ENCODE measurements around the gene CDH5. TPM values are rescaled to one million over a fixed set of nuclear protein-coding genes. Genes with fewer than 3 reads are reported as not detected.
A peak's percentile ranks its signal among the peaks of the same experiment; 100 is the strongest.

Gene CDH5
- total and polyA plus RNA-seq, 2 donors from 2014 or later, result 13.9 to 41.3 TPM

DNA sequence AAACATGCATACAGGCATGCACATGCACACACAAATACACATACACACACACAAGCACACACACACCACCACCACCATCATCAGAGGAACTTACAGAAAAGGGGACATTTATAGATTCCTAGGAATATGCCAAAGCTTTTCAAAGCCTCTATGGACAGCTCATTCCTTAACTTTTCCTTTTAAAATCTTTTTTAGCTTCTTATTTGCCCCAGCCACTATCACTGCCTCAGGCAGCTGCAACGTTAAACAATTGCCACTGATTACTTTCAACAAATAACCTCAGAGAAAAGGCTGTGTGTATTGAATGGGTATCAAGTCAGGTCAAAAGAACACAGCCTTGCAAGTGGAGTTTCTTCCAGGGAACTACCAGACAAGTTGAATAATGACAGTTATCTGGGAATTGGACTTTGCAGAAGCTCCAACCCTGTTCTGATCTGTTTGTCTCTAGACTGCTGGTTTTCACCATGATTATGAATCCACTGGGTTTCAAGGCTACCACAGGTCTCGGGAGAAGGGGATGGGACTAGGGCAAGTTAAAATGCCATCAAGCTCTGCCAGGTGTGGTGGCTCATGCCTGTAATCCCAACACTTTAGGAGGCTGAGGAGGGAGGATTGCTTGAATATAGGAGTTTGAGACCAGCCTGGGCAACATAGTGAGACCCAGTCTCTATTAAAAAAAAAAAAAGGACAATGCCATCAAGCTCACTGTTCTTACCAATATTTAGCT, 38.7 kb downstream of the CDH5 start:
- Histone ChIP-seq H3K9ac (ENCODE audit: low read length in 3 of 3) (no peak overlapping the region), H3K9me3 (ENCODE audit: control insufficient read depth in 2 of 3, insufficient read depth in 1 of 3, low read length in 3 of 3) (peaks cover 0 to 3% (median 0%) of the 10 kb centered on the region in 3 donors), H3K36me3 (ENCODE audit: control insufficient read depth in 2 of 3, insufficient read depth in 3 of 3, low read length in 3 of 3) (no peaks in the 10 kb centered on the region), H3K27me3 (ENCODE audit: control insufficient read depth, insufficient read depth, low read length) (no peaks in the 10 kb centered on the region), H3K4me3 (ENCODE audit: low read length in 3 of 3) (no peak overlapping the region), H3K27ac (ENCODE audit: low read depth in 2 of 2, low read length in 2 of 2) (no peak overlapping the region), H3K4me1 (ENCODE audit: control insufficient read depth in 2 of 3, insufficient read depth in 2 of 3, low read depth in 1 of 3, low read length in 3 of 3) (peaks cover 0 to 8% (median 0%) of the 10 kb centered on the region in 3 donors)
- FAIRE-seq (no peak), DNase-seq (no peak)
- intact Hi-C loops (cut with DNase I), result loop anchor here (10.0 kb wide), 1 partner anchor 200 kb away; the partner anchor contains the start of gene CMTM3
- TF ChIP-seq, protein P1, sequence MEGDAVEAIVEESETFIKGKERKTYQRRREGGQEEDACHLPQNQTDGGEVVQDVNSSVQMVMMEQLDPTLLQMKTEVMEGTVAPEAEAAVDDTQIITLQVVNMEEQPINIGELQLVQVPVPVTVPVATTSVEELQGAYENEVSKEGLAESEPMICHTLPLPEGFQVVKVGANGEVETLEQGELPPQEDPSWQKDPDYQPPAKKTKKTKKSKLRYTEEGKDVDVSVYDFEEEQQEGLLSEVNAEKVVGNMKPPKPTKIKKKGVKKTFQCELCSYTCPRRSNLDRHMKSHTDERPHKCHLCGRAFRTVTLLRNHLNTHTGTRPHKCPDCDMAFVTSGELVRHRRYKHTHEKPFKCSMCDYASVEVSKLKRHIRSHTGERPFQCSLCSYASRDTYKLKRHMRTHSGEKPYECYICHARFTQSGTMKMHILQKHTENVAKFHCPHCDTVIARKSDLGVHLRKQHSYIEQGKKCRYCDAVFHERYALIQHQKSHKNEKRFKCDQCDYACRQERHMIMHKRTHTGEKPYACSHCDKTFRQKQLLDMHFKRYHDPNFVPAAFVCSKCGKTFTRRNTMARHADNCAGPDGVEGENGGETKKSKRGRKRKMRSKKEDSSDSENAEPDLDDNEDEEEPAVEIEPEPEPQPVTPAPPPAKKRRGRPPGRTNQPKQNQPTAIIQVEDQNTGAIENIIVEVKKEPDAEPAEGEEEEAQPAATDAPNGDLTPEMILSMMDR (IDR thresholded peaks at IDR 0.05; ENCODE audit: borderline replicate concordance, extremely low read depth, insufficient read depth), result no peak

DNA sequence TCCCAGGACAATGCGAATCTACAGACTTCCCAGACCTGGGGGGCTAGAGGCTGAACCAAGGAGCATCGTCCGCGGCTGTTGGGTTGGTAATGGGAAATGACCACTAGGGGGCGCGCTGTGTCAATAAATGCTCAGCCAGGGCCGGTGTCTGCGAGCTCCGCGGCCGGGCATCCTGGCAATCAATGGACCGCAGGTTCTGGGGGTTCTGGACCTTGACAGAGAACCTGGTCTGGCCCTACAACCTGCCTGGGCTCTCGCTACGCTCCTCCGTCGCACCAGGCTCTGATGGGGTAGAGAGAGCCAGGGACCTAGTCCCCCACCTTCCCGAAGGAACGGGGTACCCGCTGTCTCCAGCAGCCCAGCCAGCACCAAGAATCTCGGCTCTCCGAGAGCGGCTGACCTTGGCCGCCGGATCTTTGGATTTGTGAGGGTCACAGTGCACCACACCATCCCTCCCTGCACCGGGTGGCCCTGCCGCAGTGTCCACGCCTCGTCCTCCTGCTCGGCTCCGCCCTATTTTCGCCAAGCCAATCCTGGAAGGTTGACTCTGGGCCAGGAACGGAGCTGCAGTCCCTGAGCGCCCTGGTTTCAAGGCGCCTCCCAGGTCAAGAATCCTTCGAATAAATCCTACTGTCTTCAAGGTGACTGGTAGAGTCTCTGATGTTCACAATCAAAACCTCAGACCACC, 40.2 kb downstream of the CDH5 start:
- intact Hi-C loops (cut with DNase I), result loop anchor here (10.0 kb wide), 1 partner anchor 198 kb away; the partner anchor contains the start of gene CMTM3
- H3K9ac ChIP-seq (ENCODE audit: low read length in 3 of 3), result peak overlapping the region in 2 of 3 donors; percentile 9 to 68
- no peaks in the 10 kb centered on the region for H3K36me3 ChIP-seq (ENCODE audit: control insufficient read depth in 2 of 3, insufficient read depth in 3 of 3, low read length in 3 of 3)
- FAIRE-seq (no peak), DNase-seq (peak; percentile 85 to 89 (median 86))
- no peaks in the 10 kb centered on the region for H3K27me3 ChIP-seq (ENCODE audit: control insufficient read depth, insufficient read depth, low read length)
- TF ChIP-seq, protein P1 (IDR thresholded peaks at IDR 0.05; ENCODE audit: borderline replicate concordance, extremely low read depth, insufficient read depth), result peak; percentile 89
- peaks cover 0 to 8% (median 0%) of the 10 kb centered on the region in 3 donors for H3K4me1 ChIP-seq (ENCODE audit: control insufficient read depth in 2 of 3, insufficient read depth in 2 of 3, low read depth in 1 of 3, low read length in 3 of 3)
- peak overlapping the region; percentile 8 to 20 for H3K27ac ChIP-seq (ENCODE audit: low read depth in 2 of 2, low read length in 2 of 2)
- H3K4me3 ChIP-seq (ENCODE audit: low read length in 3 of 3), result peak overlapping the region; percentile 38 to 70 (median 69)
- H3K9me3 ChIP-seq (ENCODE audit: control insufficient read depth in 2 of 3, insufficient read depth in 1 of 3, low read length in 3 of 3), result peaks cover 0 to 4% (median 3%) of the 10 kb centered on the region in 3 donors

DNA sequence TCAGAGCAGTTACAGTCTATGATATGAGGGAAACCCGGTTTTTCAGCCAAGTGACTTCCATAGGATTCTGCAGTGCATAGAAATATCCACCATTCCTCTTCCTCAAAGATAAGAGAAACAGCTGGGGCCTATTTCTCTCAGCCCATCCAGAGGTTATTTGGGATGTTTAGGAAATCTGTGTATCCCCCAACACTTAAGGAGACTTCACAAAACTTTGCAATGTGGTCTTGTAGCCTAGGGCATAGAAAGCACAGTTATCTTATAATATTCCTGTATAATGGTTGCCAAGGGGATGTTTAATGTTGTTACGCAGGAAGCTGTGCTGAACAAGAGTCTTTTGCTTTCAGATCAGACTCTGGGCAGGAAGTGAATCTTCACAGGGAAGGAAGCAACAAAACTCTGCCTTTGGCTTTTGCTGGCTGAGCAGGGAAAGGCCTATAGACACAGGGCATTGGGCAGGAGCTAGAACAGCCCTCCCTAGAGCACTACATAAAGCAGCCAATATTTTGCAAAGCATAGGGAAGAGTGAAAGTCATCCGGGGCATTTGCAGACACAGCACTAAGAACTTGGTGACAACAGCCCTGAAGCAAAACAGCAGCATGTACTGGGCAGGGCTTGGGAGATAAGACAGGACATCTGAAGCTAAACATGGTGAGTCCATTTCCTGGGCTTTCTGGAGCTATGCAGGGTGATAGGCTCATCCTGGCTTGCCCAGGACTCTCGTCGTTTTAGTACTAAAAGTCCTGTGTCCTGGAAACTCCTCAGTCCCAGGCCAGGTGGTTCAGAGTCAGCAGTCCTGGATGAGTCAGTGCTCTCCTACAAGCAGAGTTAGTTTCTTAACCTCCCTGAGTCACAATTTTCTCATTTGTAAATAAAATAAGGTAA, 41.9 kb downstream of the CDH5 start:
- TF ChIP-seq, protein P1 (IDR thresholded peaks at IDR 0.05; ENCODE audit: borderline replicate concordance, extremely low read depth, insufficient read depth), result no peak
- Histone ChIP-seq H3K4me3 (ENCODE audit: low read length in 3 of 3) (peak overlapping the region in 2 of 3 donors; percentile 4 to 19), H3K9ac (ENCODE audit: low read length in 3 of 3) (no peak overlapping the region), H3K9me3 (ENCODE audit: control insufficient read depth in 2 of 3, insufficient read depth in 1 of 3, low read length in 3 of 3) (peaks cover 0 to 4% (median 3%) of the 10 kb centered on the region in 3 donors), H3K36me3 (ENCODE audit: control insufficient read depth in 2 of 3, insufficient read depth in 3 of 3, low read length in 3 of 3) (no peaks in the 10 kb centered on the region), H3K4me1 (ENCODE audit: control insufficient read depth in 2 of 3, insufficient read depth in 2 of 3, low read depth in 1 of 3, low read length in 3 of 3) (peaks cover 0 to 8% (median 0%) of the 10 kb centered on the region in 3 donors), H3K27me3 (ENCODE audit: control insufficient read depth, insufficient read depth, low read length) (no peaks in the 10 kb centered on the region), H3K27ac (ENCODE audit: low read depth in 2 of 2, low read length in 2 of 2) (peak overlapping the region in 1 of 2 donors; percentile 32)
- peak in 2 of 5 donors; percentile 40 to 70 for DNase-seq
- no peak for FAIRE-seq
- intact Hi-C loops (cut with DNase I), result loop anchor here (10.0 kb wide), 1 partner anchor 196 kb away; the partner anchor contains the start of gene CMTM3

Data from kidney (tissue), 14 donors.